ENCODE data around the gene HIF1A. TPM values are rescaled to one million over a fixed set of nuclear protein-coding genes. Genes with fewer than 3 reads are reported as not detected.
"Not testable (repeated sequence)": the region's sequence is repeated elsewhere in the genome, so short reads cannot be mapped to it uniquely, and the experiment has no call there.

Gene HIF1A
- polyA plus RNA-seq, 1 experiment, result 85.5 TPM

DNA sequence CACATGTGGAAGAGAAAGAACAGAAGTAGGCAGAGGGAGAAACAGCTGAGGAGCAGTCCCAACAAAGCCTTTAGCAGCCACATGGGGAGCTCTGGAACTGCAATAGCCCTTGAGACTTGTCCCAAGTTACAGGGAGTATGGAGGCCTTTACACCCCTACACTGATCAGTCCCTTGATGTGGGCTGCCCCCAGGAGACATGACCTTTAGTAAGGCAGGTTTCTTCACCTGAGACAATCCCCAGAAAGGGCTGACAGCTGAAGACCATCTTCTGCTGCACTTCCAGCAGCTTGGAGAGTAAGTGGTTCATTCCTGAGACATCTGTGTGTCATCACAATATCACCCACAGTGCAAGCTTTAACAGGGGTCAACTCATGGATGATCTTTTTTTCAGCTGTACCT, 58.3 kb downstream of the HIF1A start:
- no peak overlapping the region for H3K4me3 ChIP-seq (ENCODE audit: low read depth, low read length)
- CTCF ChIA-PET, result interaction anchor here (0.7 to 2.2 kb wide), 7 partner anchors 8 to 291 kb away, joined by 3 to 6 read pairs (median 3); partner anchors contain the start of gene SNAPC1
- H3K36me3 ChIP-seq (ENCODE audit: control insufficient read depth, insufficient read depth, low read length), result 0 out of 2 replicates have a peak, but pooled peaks cover 2% of the 10 kb centered on the region
- no peaks in the 10 kb centered on the region for H3K27me3 ChIP-seq (ENCODE audit: control insufficient read depth, insufficient read depth, low read length)
- POLR2A ChIA-PET, result interaction anchor here (0.6 kb wide), 1 partner anchor 1072 kb away, joined by 3 read pairs; no protein-coding TSS in a partner anchor
- TF ChIP-seq, protein P1, sequence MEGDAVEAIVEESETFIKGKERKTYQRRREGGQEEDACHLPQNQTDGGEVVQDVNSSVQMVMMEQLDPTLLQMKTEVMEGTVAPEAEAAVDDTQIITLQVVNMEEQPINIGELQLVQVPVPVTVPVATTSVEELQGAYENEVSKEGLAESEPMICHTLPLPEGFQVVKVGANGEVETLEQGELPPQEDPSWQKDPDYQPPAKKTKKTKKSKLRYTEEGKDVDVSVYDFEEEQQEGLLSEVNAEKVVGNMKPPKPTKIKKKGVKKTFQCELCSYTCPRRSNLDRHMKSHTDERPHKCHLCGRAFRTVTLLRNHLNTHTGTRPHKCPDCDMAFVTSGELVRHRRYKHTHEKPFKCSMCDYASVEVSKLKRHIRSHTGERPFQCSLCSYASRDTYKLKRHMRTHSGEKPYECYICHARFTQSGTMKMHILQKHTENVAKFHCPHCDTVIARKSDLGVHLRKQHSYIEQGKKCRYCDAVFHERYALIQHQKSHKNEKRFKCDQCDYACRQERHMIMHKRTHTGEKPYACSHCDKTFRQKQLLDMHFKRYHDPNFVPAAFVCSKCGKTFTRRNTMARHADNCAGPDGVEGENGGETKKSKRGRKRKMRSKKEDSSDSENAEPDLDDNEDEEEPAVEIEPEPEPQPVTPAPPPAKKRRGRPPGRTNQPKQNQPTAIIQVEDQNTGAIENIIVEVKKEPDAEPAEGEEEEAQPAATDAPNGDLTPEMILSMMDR (IDR thresholded peaks at IDR 0.05; ENCODE audit: insufficient read depth, low read depth, low read length), result peak; percentile 32
- DNase-seq (ENCODE audit: low read depth), result no peak

DNA sequence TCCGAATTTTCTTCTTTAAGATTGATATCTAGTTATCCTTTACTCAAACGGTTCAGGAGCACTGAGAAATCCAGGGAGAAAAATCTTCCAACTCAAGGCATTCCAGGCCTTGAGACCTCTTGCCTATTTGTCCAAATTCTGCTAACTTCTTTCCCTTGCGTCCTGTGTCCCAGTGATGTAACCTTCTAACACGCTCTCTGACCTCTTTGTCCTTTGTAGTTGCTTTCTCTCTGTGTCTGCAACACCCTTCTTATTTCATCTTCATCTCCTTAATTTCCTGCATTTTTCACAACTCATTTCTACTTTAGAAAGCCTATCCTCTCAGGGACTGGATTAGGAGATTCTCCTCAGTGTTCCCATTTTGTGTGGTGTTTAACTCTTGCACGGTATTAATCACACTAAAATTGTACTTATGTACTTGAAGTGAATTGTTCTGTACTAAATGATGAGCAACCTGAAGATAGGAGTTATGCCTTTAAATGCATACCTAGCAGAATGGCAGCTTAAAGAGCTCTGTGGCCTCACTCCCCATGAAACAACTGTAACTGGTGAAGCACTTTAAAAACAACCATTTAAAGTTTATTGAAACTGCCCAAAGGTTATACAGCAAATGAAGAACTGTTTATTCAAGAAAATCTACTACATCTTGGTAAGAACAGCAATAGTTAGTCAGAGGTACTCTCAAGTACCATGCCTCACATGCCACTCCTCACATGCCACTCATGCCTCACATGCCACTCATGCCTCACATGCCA, 59.5 kb downstream of the HIF1A start:
- POLR2A ChIA-PET, result no interaction called here
- no peak for DNase-seq (ENCODE audit: low read depth)
- Histone ChIP-seq H3K36me3 (ENCODE audit: control insufficient read depth, insufficient read depth, low read length) (no peaks in the 10 kb centered on the region), H3K4me3 (ENCODE audit: low read depth, low read length) (no peak overlapping the region), H3K27me3 (ENCODE audit: control insufficient read depth, insufficient read depth, low read length) (no peaks in the 10 kb centered on the region)
- TF ChIP-seq, protein P1 (IDR thresholded peaks at IDR 0.05; ENCODE audit: insufficient read depth, low read depth, low read length), result no peak
- CTCF ChIA-PET, result interaction anchor here (1.3 kb wide), 1 partner anchor 292 kb away, joined by 3 read pairs; no protein-coding TSS in a partner anchor

DNA sequence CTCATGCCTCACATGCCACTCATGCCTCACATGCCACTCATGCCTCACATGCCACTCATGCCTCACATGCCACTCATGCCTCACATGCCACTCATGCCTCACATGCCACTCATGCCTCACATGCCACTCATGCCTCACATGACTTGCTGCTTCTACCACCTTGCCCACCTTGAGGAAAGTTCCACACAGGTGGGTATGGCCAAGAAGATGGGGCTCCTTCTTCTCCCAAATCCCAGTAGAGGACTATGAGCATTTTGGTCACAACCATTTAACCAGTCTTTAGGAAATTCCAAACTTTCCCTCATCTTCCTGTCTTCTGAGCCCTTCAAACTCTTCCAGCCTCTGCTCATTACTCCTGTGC, 60.0 kb downstream of the HIF1A start:
- H3K36me3 ChIP-seq (ENCODE audit: control insufficient read depth, insufficient read depth, low read length); CTCF ChIA-PET; DNase-seq (ENCODE audit: low read depth); H3K27me3 ChIP-seq (ENCODE audit: control insufficient read depth, insufficient read depth, low read length); H3K4me3 ChIP-seq (ENCODE audit: low read depth, low read length); POLR2A ChIA-PET: not testable (repeated sequence)

DNA sequence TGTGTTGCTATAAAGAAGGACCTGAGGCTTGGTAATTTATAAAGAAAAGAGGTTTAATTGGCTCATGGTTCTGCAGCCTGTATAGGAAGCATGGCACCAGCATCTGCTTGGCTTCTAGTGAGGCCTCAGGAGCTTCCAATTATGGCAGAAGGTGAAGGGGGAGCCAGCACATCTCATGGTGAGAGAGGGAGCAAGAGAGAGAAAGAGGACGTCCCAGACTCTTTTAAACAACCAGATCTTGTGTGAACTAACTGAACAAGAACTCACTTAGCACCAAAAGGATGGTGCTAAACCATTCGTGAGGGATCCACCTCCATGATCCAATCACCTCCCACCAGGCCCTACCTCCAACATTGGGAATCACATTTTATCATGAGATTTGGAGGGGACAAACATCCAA, 60.8 kb downstream of the HIF1A start:
- TF ChIP-seq, protein P1 (IDR thresholded peaks at IDR 0.05; ENCODE audit: insufficient read depth, low read depth, low read length), result no peak
- POLR2A ChIA-PET, result no interaction called here
- no peak overlapping the region for H3K4me3 ChIP-seq (ENCODE audit: low read depth, low read length)
- DNase-seq (ENCODE audit: low read depth), result no peak
- H3K36me3 ChIP-seq (ENCODE audit: control insufficient read depth, insufficient read depth, low read length), result no peaks in the 10 kb centered on the region
- CTCF ChIA-PET, result interaction anchor here (1.1 to 1.8 kb wide), 3 partner anchors 9 to 81 kb away, joined by 3 to 8 read pairs (median 6); no protein-coding TSS in a partner anchor
- H3K27me3 ChIP-seq (ENCODE audit: control insufficient read depth, insufficient read depth, low read length), result no peaks in the 10 kb centered on the region

DNA sequence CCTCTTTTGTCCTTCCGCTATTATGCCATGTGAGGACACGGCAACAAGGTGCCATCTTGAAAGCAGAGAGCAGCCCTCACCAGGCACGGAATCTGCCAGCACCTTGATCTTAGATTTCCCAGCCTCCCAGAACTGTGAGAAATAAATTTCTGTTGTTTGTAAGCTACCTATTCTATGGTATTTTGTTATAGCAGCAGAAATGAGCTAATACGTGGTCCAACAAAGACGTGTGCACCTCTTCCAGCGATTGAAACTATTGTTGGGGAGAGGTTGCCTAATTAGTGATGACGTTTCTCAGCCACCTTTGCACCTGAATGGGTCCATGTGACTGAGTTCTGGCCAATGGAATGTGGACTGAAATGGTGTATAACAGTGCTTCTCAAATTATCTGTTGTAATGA, 64.6 kb downstream of the HIF1A start:
- H3K4me3 ChIP-seq (ENCODE audit: low read depth, low read length), result no peak overlapping the region
- ChIA-PET CTCF (no interaction called here), POLR2A (no interaction called here)

More for the DNA sequence above, 64.6 kb downstream of the HIF1A start:
- DNase-seq (ENCODE audit: low read depth), result no peak
- TF ChIP-seq, protein P1 (IDR thresholded peaks at IDR 0.05; ENCODE audit: insufficient read depth, low read depth, low read length), result no peak
- Histone ChIP-seq H3K36me3 (ENCODE audit: control insufficient read depth, insufficient read depth, low read length) (no peaks in the 10 kb centered on the region), H3K27me3 (ENCODE audit: control insufficient read depth, insufficient read depth, low read length) (no peaks in the 10 kb centered on the region)

All from BJ (cell line).